MM.1S (cell line): ENCODE data around the gene LRP10.
A peak's percentile ranks its signal among the peaks of the same experiment; 100 is the strongest.

Source experiments
- DNase-seq: peaks from one replicate; pipeline ENCODE4 v3.0.0-alpha.2; 2015
- H2AFZ ChIP-seq: fragments of 300-600 bp; sonication (generic); 2 replicates; pipeline ENCODE4 v1.6.0; 2016; ENCODE audit warnings: antibody characterized with exemption, low read length
- H3F3A ChIP-seq: fragments of 300-600 bp; sonication (generic); 2 replicates; pipeline ENCODE4 v1.6.1; 2016; ENCODE audit warnings: mild to moderate bottlenecking, antibody characterized with exemption, low read length, moderate library complexity, mixed read lengths; ENCODE audit not compliant: insufficient read depth
- H3K27ac ChIP-seq: fragments of 300-600 bp; sonication (generic); 2 replicates; pipeline ENCODE4 v1.5.1; 2016; ENCODE audit warnings: mild to moderate bottlenecking, low read length
- H3K27me3 ChIP-seq: fragments of 300-600 bp; sonication (generic); replicated peaks from 2 replicates; pipeline ENCODE4 v1.6.0; 2016; ENCODE audit warnings: low read length; ENCODE audit not compliant: insufficient read depth
- H3K36me3 ChIP-seq: fragments of 300-600 bp; sonication (generic); replicated peaks from 2 replicates; pipeline ENCODE4 v1.6.1; 2016; ENCODE audit warnings: mild to moderate bottlenecking, low read length, mixed read lengths; ENCODE audit not compliant: insufficient read depth
- H3K4me1 ChIP-seq: fragments of 300-600 bp; sonication (generic); 2 replicates; pipeline ENCODE4 v1.6.1; 2016; ENCODE audit warnings: low read length, mixed read lengths
- H3K4me2 ChIP-seq: fragments of 300-600 bp; sonication (generic); 2 replicates; pipeline ENCODE4 v1.6.0; 2016; ENCODE audit warnings: low read depth, low read length
- H3K4me3 ChIP-seq: fragments of 300-600 bp; sonication (generic); 2 replicates; pipeline ENCODE4 v1.5.1; 2016; ENCODE audit warnings: low read length, mixed read lengths
- H3K79me2 ChIP-seq: fragments of 300-600 bp; sonication (generic); 2 replicates; pipeline ENCODE4 v1.6.1; 2016; ENCODE audit warnings: mixed run types, low read length, mixed read lengths
- H3K9ac ChIP-seq: fragments of 300-600 bp; sonication (generic); 2 replicates; pipeline ENCODE4 v1.6.1; 2016; ENCODE audit warnings: low read length, mixed read lengths
- H3K9me2 ChIP-seq: fragments of 300-600 bp; sonication (generic); replicated peaks from 2 replicates; pipeline ENCODE4 v1.6.1; 2016; ENCODE audit warnings: mild to moderate bottlenecking, low read length, mixed read lengths; ENCODE audit not compliant: insufficient read depth
- H3K9me3 ChIP-seq: fragments of 300-600 bp; sonication (generic); replicated peaks from 2 replicates; pipeline ENCODE4 v1.6.1; 2016; ENCODE audit warnings: mild to moderate bottlenecking, low read length, mixed read lengths; ENCODE audit not compliant: insufficient read depth
- H4K20me1 ChIP-seq: fragments of 300-600 bp; sonication (generic); 2 replicates; pipeline ENCODE4 v1.6.1; 2016; ENCODE audit warnings: mild to moderate bottlenecking, low read length, moderate library complexity, mixed read lengths; ENCODE audit not compliant: insufficient read depth
- CTCF ChIP-seq: fragments of 300-600 bp; sonication (generic); IDR thresholded peaks from 2 replicates; pipeline ENCODE4 v1.5.1; 2016; ENCODE audit warnings: antibody characterized with exemption, low read length, mixed read lengths
- EZH2 ChIP-seq: fragments of 300-600 bp; sonication (generic); optimal IDR thresholded peaks from 2 replicates; pipeline ENCODE3; 2017; ENCODE audit warnings: low read depth, mild to moderate bottlenecking, antibody characterized with exemption, low read length, mixed read lengths
- EZH2phosphoT487 ChIP-seq: fragments of 300-600 bp; sonication (generic); IDR thresholded peaks from 2 replicates; pipeline ENCODE4 v1.6.1; 2018; ENCODE audit warnings: antibody characterized with exemption, low read length

LRP10 gene

GRCh38 chr14:22929104-22929960 is 57.8 kb downstream of the LRP10 start, which contains the start of gene PRMT5:
PRMT5 (minus strand) TSS chr14:22929376; CDS start chr14:22929361, 15 bp downstream.
- Histone ChIP-seq H3K9me2 (no peaks in the 10 kb centered on the region), H3K27ac (peak within 1 kb of the TSS; percentile 67), H3K4me3 (peak within 1 kb of the TSS; percentile 93), H3K9ac (peak within 1 kb of the TSS; percentile 93), H3K4me1 (0 out of 2 replicates have a peak, but pooled peaks cover 3% of the 10 kb centered on the region), H3K9me3 (no peaks in the 10 kb centered on the region), H3K79me2 (peaks cover 15% of the 10 kb centered on the region), H2AFZ (peak within 1 kb of the TSS; percentile 67), H3K27me3 (no peaks in the 10 kb centered on the region), H3F3A (peaks cover 5% of the 10 kb centered on the region; the same call in 1 of the 2 replicates), H3K4me2 (peak within 1 kb of the TSS; percentile 83), H4K20me1 (no peaks in the 10 kb centered on the region), H3K36me3 (no peaks in the 10 kb centered on the region)
- DNase-seq = peak; percentile 96
- TF ChIP-seq CTCF (no peak), EZH2phosphoT487 (no peak), EZH2 (no peak)

- Histone ChIP-seq H3F3A (peaks cover 5% of the 10 kb centered on the region; the same call in 1 of the 2 replicates), H3K9me2 (no peaks in the 10 kb centered on the region), H4K20me1 (no peaks in the 10 kb centered on the region), H3K9ac (peak overlapping the region; percentile 41; the same call in 1 of the 2 replicates), H3K9me3 (no peaks in the 10 kb centered on the region), H3K4me2 (peak overlapping the region; percentile 71), H3K36me3 (no peaks in the 10 kb centered on the region), H3K27me3 (no peaks in the 10 kb centered on the region), H3K27ac (peak overlapping the region; percentile 37; the same call in 1 of the 2 replicates), H3K79me2 (peaks cover 15% of the 10 kb centered on the region), H3K4me3 (peak overlapping the region; percentile 69), H2AFZ (peak overlapping the region; percentile 44), H3K4me1 (0 out of 2 replicates have a peak, but pooled peaks cover 3% of the 10 kb centered on the region)
- TF ChIP-seq EZH2phosphoT487 (no peak), EZH2 (no peak), CTCF (no peak)
- DNase-seq = no peak
Measured at GRCh38 chr14:22929961-22930364, 58.4 kb downstream of the LRP10 start.
